Immature natural killer cell (primary cell): ENCODE data around the gene ATP6V0D1. TPM values are rescaled to one million over a fixed set of nuclear protein-coding genes. Genes with fewer than 3 reads are reported as not detected.

ENCODE experiments used
- DNase-seq, 3 donors: peaks; one replicate each; pipeline ENCODE4 v3.0.0; 2022; ENCODE audit warnings: mixed read lengths in 1 of 3
- H3K27ac Mint-ChIP-seq, 6 donors: one replicate each; pipeline ENCODE4 v1.8.0; 2020; ENCODE audit warnings: mixed read lengths in 6 of 6, mild to moderate bottlenecking in 5 of 6, inconsistent platforms in 4 of 6, moderate library complexity in 3 of 6
- H3K27me3 Mint-ChIP-seq, 3 donors: one replicate each; pipeline ENCODE4 v1.8.0; 2020 to 2021; ENCODE audit warnings: low read depth in 3 of 3, mild to moderate bottlenecking in 3 of 3, mixed read lengths in 3 of 3, moderate library complexity in 3 of 3, inconsistent platforms in 1 of 3
- H3K36me3 Mint-ChIP-seq, 3 donors: one replicate each; pipeline ENCODE4 v1.8.0; 2020; ENCODE audit warnings: mixed read lengths in 3 of 3, inconsistent platforms in 2 of 3, mild to moderate bottlenecking in 2 of 3
- H3K4me1 Mint-ChIP-seq, 2 donors: one replicate each; pipeline ENCODE4 v1.8.0; 2020; ENCODE audit warnings: inconsistent platforms in 2 of 2, mild to moderate bottlenecking in 2 of 2, mixed read lengths in 2 of 2, moderate library complexity in 1 of 2
- H3K4me3 Mint-ChIP-seq, 5 donors: one replicate each; pipeline ENCODE4 v1.8.0; 2020; ENCODE audit warnings: mild to moderate bottlenecking in 5 of 5, mixed read lengths in 5 of 5, inconsistent platforms in 3 of 5, moderate library complexity in 3 of 5
- H3K9me3 Mint-ChIP-seq, 6 donors: one replicate each; pipeline ENCODE4 v1.8.0; 2020; ENCODE audit warnings: mild to moderate bottlenecking in 6 of 6, mixed read lengths in 6 of 6, inconsistent platforms in 4 of 6, moderate library complexity in 3 of 6
- polyA plus RNA-seq, 3 donors: library from polyadenylated mRNA; unstranded; fragments of 300-500 nt; fragmentation: Illumina TruSeq; gene quantifications; one replicate each; pipeline ENCODE4 v1.2.3, GENCODE V29; 2021

ATP6V0D1 gene
- polyA plus RNA-seq, 3 donors from 2014 or later = 192 to 330 (median 205) TPM

DNA sequence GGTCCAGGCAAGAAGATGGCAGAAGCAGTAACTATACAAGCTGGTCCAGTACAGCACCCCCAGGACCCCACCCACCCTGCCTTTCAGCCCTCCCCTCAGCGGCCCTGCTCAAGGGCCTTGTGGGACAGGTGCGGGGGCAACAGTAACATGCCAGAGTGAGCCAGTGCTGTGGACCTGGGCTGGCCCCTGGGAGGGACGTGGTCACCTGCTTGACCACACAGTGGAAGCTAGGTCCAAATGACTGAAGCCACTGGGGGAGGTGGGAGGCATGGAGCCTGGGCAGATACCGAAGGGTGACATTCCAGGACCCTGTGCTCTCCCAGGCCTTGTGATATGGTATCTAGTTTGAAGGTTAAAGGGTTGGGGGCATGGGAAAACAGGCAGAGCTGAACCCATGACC lies 17.3 kb downstream of the ATP6V0D1 start:
- no peak overlapping the region for H3K27ac Mint-ChIP-seq

DNA sequence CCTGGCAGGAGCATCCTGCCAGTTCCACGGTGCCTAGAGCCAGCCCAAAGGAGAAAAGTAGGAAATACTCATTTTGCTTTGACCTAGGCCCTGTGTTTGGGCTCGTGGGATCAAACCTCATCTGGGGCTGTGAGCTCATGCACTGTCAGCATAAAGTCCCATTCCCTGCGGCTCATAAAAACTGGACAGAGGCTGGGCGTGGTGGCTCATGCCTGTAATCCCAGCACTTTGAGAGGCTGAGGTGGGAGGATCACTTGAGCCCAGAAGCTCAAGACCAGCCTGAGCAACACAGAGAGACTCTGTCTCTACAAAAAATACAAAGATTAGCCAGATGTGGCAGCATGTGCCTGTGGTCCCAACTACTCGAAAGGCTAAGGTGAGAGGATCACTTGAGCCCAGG lies 17.9 kb downstream of the ATP6V0D1 start:
- no peak for DNase-seq
- H3K4me3 Mint-ChIP-seq = no peak overlapping the region
- no peak overlapping the region for H3K27ac Mint-ChIP-seq
- H3K9me3 Mint-ChIP-seq = no peaks in the 10 kb centered on the region
- H3K4me1 Mint-ChIP-seq = peaks cover 58 to 76% of the 10 kb centered on the region in 2 donors
- peaks cover 0 to 2% (median 2%) of the 10 kb centered on the region in 3 donors for H3K27me3 Mint-ChIP-seq
- H3K36me3 Mint-ChIP-seq = no peaks in the 10 kb centered on the region

More for the DNA sequence above, 17.3 kb downstream of the ATP6V0D1 start:
- Mint-ChIP-seq H3K9me3 (no peaks in the 10 kb centered on the region), H3K27me3 (peaks cover 0 to 2% (median 2%) of the 10 kb centered on the region in 3 donors), H3K36me3 (no peaks in the 10 kb centered on the region), H3K4me1 (peaks cover 60 to 79% of the 10 kb centered on the region in 2 donors), H3K4me3 (no peak overlapping the region)
- no peak for DNase-seq

DNA sequence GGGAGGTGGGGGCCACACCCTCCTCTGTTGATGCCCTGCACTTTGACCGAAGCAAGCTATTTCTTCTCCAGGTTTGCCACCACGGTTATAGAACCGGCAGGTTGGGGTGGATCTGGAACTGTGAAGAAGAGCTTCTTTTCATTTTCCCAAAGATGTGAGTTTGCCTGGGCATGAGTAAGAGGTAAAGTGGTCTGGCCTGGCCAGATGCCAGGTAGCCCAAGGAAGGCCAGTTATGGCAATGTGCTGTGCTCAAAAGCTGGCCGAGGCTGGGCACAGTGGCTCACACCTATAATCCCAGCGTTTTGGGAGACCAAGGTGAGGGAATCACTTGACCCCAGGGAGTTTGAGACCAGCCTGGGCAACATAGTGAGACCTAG lies 18.7 kb downstream of the ATP6V0D1 start:
- H3K4me1 Mint-ChIP-seq = peaks cover 52 to 71% of the 10 kb centered on the region in 2 donors
- peaks cover 0 to 2% (median 2%) of the 10 kb centered on the region in 3 donors for H3K27me3 Mint-ChIP-seq
- H3K27ac Mint-ChIP-seq = peak overlapping the region in 1 of 6 donors; percentile 27
- DNase-seq = no peak
- no peak overlapping the region for H3K4me3 Mint-ChIP-seq
- H3K9me3 Mint-ChIP-seq = no peaks in the 10 kb centered on the region
- H3K36me3 Mint-ChIP-seq = no peaks in the 10 kb centered on the region

DNA sequence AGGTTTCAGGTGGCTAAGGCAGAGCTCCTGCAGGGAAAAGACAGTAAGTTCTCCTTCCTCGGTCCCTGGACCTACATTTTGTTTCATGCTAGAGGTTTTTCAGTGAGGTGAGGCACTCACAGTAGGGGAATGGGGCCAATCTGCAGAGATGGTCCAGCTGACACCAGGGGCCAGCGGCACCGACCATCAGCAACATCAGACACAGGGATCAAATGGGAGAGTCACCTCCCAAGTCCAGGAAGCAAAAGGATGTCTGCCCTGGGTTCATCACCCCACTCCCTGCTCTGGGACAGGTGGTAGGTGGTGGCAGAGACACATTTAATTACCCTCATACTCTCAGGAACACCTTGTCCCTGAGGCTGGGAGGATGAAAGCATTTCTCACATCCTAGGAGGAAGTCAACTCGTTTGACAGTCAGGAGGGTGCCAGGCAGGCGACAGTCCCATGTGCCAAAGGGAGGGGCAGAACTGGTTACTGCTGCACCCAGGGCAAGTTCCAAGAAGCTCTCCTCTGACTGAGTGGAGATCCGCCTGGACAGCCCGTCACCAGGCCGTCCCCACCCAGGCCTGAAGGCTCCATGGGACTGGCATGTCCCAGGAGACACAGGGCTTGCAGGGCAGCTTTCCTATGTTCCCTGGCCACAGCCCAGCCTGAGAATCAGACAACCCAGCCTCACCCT lies 19.2 kb downstream of the ATP6V0D1 start:
- H3K4me1 Mint-ChIP-seq = peaks cover 54 to 72% of the 10 kb centered on the region in 2 donors

DNA sequence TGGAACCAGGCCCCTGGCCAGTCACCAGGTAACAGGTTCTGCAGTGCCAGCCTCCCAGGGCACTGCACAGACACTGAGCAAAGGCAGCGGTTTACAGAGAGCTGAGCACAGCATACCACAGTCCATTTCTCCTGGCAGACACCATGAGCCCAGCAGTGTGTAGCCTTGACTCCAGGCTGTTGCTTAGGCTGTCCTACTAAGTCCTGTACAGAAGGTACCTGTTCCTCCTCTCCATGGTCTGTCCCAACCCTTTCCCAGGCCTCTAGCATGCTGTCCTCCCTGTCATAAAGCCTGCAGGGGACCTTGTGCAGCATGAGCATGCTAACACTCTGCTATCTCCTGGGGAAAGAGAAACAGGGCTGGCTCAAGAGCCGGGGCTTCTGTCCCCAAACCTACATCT lies 20.0 kb downstream of the ATP6V0D1 start:
- peak overlapping the region in 1 of 6 donors; percentile 35 for H3K27ac Mint-ChIP-seq
- no peaks in the 10 kb centered on the region for H3K36me3 Mint-ChIP-seq
- H3K9me3 Mint-ChIP-seq = no peaks in the 10 kb centered on the region
- H3K27me3 Mint-ChIP-seq = peaks cover 0 to 2% (median 2%) of the 10 kb centered on the region in 3 donors
- no peak overlapping the region for H3K4me3 Mint-ChIP-seq
- H3K4me1 Mint-ChIP-seq = peaks cover 55 to 72% of the 10 kb centered on the region in 2 donors
- DNase-seq = no peak

More for the DNA sequence above, 19.2 kb downstream of the ATP6V0D1 start:
- Mint-ChIP-seq H3K9me3 (no peaks in the 10 kb centered on the region), H3K36me3 (no peaks in the 10 kb centered on the region), H3K4me3 (no peak overlapping the region), H3K27ac (peak overlapping the region in 3 of 6 donors; percentile 40 to 59 (median 44)), H3K27me3 (peaks cover 0 to 2% (median 2%) of the 10 kb centered on the region in 3 donors)
- DNase-seq = no peak

DNA sequence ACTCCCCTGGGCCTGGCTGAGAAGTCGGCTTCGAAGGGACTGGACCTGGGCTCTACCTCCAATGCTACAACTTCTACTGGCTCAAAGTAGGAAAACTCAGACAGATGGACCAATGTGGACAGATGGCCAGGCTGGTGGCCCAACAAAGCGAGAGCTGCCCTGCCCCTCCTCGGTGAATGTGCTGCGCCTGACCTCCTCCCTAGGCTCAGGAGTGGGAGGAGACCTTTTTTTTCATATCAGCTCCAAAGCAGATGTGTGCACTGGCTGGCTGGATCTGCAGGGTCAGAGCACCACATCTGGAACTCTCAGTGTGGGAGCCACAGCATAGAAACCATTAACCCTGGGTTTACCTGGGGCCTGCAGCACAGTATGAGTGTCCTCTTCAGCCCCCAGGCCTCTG lies 20.8 kb downstream of the ATP6V0D1 start:
- no peak overlapping the region for H3K4me3 Mint-ChIP-seq
- peaks cover 55 to 72% of the 10 kb centered on the region in 2 donors for H3K4me1 Mint-ChIP-seq
- H3K27ac Mint-ChIP-seq = peak overlapping the region in 1 of 6 donors; percentile 35

DNA sequence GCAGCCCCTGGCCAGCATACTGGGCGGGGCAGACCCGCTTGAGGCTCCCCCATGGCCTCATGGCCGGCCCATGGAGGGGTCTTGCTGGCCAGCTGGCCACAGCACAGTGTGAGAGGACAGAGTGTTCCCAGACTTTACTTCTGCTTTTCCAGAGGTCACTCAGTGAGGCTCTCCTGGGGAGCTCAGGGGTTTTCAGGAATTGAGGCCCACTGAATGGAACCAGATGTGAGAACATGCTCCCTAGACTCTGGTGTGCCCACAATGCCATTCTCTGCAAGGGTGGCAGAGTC lies 21.2 kb downstream of the ATP6V0D1 start:
- H3K9me3 Mint-ChIP-seq = no peaks in the 10 kb centered on the region
- H3K27me3 Mint-ChIP-seq = peaks cover 0 to 2% (median 2%) of the 10 kb centered on the region in 3 donors
- H3K36me3 Mint-ChIP-seq = no peaks in the 10 kb centered on the region
- peaks cover 59 to 72% of the 10 kb centered on the region in 2 donors for H3K4me1 Mint-ChIP-seq
- no peak overlapping the region for H3K27ac Mint-ChIP-seq
- no peak for DNase-seq
- no peak overlapping the region for H3K4me3 Mint-ChIP-seq

More for the DNA sequence above, 20.8 kb downstream of the ATP6V0D1 start:
- no peaks in the 10 kb centered on the region for H3K9me3 Mint-ChIP-seq
- no peaks in the 10 kb centered on the region for H3K36me3 Mint-ChIP-seq
- DNase-seq = no peak
- peaks cover 0 to 2% (median 2%) of the 10 kb centered on the region in 3 donors for H3K27me3 Mint-ChIP-seq

DNA sequence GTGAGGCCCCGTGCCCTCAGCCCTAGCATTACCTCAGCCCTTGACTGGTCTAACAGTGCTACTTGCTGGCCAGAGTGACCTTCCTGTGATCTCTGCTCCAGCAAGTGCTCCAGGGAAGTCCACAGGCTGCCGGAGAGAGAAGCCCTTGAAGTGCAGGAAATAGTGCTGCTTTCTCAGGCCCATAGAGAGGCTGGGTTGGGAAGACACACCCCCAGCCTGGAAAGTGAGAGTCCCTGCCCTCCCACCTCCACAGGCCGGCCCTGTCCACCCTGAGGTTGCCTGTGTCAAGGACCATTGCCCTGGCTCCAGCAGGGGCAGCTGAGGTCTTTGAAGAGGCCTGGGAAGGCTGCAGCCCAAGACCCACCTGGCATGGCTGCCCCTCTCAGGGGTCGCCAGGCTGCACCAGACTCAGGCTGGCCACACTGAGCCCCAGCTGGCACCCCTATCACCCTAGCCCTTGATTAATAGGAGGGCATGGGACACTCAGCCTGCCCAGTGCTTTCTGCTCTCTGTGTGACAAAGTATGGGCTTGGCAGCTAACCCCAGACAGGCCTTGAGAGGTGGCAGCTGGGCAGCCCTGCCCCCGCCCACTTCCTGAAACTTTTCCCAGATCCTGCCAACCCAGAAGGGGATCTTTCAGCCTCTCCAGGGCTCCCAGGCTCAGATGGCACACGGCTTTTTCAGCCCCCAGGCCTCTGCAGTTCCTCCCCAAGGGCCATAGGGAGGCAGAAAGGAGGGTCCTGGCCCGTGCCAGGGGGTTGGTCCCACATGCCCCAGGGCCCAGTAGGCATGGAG lies 21.7 kb downstream of the ATP6V0D1 start:
- no peaks in the 10 kb centered on the region for H3K9me3 Mint-ChIP-seq

DNA sequence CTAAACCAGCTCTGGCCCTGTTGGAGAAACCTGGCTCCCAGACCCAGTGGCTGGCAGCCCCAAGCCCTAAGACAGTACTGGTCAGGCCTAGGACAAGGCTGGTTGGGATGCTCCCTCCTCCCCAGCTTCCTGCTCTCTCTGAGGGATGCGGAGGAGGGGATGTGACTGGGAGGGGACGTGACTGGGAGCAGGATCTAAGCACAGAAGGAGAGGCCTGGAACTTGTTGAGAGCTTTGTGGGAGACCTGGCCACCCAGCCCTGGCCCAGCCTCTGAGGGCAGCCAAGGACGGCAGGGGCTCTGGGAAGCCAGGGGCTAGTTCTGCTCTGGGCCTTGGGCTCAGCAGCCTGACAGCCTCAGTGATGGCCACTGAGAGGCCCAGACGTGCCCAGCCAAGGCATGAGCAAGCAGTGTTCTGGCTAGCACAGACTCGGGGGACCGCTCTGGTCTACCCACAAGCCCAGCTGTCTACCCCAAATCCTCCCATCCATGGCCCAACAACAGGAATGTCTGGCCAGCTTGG lies 22.8 kb downstream of the ATP6V0D1 start:
- no peak overlapping the region for H3K4me3 Mint-ChIP-seq
- H3K27ac Mint-ChIP-seq = peak overlapping the region in 1 of 6 donors; percentile 72
- no peaks in the 10 kb centered on the region for H3K9me3 Mint-ChIP-seq
- no peak for DNase-seq
- peaks cover 0 to 1% (median 0%) of the 10 kb centered on the region in 3 donors for H3K36me3 Mint-ChIP-seq
- peaks cover 0 to 4% (median 2%) of the 10 kb centered on the region in 3 donors for H3K27me3 Mint-ChIP-seq
- peaks cover 67 to 71% of the 10 kb centered on the region in 2 donors for H3K4me1 Mint-ChIP-seq

More for the DNA sequence above, 21.7 kb downstream of the ATP6V0D1 start:
- Mint-ChIP-seq H3K4me1 (peaks cover 60 to 71% of the 10 kb centered on the region in 2 donors), H3K4me3 (no peak overlapping the region), H3K27ac (peak overlapping the region in 4 of 6 donors; percentile 57 to 80 (median 65)), H3K27me3 (peaks cover 0 to 4% (median 2%) of the 10 kb centered on the region in 3 donors), H3K36me3 (no peaks in the 10 kb centered on the region)
- DNase-seq = no peak

DNA sequence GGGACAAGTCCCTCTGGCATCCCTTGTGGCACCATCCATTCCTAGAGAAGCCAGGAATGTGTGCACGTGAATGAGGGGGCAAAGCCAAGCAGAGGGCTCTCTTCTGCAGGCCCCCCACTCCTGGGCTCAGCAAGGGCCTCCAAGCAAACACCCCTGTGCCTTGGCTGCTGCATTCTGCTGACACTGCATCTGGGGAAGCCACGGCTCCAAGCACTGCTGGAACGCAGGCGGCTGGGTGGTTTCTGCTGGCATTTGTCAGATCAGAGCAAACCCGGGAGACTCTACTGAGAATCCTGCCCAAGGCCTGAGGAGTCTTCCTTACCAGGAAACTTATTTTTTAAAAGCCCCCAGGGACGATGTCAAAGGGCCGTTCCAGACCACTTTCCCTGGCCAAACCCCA lies 23.3 kb downstream of the ATP6V0D1 start:
- Mint-ChIP-seq H3K36me3 (peaks cover 0 to 3% (median 0%) of the 10 kb centered on the region in 3 donors), H3K27ac (no peak overlapping the region), H3K9me3 (no peaks in the 10 kb centered on the region), H3K4me1 (peaks cover 68% of the 10 kb centered on the region in 2 donors), H3K4me3 (no peak overlapping the region), H3K27me3 (peaks cover 0 to 4% (median 2%) of the 10 kb centered on the region in 3 donors)
- no peak for DNase-seq

DNA sequence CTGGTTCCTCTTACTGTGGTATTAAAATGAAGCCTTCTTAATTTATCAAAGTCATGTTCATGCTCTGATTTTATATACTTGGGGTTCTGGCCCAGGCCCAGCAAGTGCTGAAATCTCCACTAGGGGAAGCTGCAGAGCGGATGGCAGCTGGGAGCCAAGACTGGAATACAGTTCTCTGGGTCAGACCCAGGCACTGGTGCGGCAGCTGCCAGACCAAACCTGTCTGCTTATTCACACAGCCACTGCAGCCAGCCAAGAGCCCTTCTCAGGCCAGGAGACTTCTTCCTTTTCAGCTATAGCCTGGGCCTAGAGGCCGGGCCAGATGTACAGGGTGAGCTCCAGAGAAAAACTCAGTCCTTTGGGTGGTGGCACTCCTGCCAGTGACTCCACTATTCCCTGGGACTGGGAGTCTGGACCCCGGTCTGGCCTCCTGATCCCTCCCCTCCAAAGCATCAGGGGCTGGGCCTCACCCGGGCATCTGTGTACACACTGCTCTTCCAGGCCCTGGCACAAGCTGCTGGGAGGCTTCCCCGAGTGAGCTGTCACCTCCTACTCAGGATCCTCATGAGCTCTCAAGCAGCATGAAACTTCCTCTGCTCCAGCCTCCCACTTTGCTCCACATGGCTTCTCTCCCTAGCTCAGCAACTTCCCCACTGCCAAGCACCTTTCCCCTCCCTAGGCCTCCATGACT lies 24.4 kb downstream of the ATP6V0D1 start:
- H3K4me3 Mint-ChIP-seq = no peak overlapping the region
- peaks cover 0 to 3% (median 0%) of the 10 kb centered on the region in 3 donors for H3K36me3 Mint-ChIP-seq
- H3K27me3 Mint-ChIP-seq = peaks cover 0 to 4% (median 0%) of the 10 kb centered on the region in 3 donors
- H3K4me1 Mint-ChIP-seq = peaks cover 60 to 65% of the 10 kb centered on the region in 2 donors
- peak overlapping the region in 4 of 6 donors; percentile 40 to 84 (median 70) for H3K27ac Mint-ChIP-seq
- DNase-seq = no peak
- H3K9me3 Mint-ChIP-seq = no peaks in the 10 kb centered on the region

DNA sequence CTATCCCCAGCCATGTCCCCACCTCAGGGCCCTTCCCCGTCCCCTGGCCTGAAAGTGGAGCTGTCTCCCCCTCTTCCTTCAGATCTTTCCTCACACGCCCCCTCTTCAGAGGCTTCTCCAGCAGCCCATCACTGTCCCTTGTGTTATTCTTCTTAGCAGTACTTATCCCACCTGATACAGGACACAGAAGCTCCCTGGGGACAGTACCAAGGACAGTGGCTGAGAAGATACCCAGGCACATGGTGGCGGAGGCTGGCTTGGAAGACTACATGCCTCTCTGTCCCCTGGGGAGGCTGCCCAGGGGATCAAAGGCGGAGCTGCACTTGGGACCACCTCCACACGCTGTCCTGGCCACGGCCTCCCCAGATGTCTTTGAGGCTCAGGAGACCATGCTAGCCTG lies 26.1 kb downstream of the ATP6V0D1 start:
- no peaks in the 10 kb centered on the region for H3K9me3 Mint-ChIP-seq
- peaks cover 0 to 4% (median 3%) of the 10 kb centered on the region in 3 donors for H3K36me3 Mint-ChIP-seq
- peak overlapping the region in 3 of 6 donors; percentile 49 to 57 (median 51) for H3K27ac Mint-ChIP-seq
- peaks cover 46 to 56% of the 10 kb centered on the region in 2 donors for H3K4me1 Mint-ChIP-seq
- no peak overlapping the region for H3K4me3 Mint-ChIP-seq
- peaks cover 0 to 7% (median 4%) of the 10 kb centered on the region in 3 donors for H3K27me3 Mint-ChIP-seq
- DNase-seq = no peak

DNA sequence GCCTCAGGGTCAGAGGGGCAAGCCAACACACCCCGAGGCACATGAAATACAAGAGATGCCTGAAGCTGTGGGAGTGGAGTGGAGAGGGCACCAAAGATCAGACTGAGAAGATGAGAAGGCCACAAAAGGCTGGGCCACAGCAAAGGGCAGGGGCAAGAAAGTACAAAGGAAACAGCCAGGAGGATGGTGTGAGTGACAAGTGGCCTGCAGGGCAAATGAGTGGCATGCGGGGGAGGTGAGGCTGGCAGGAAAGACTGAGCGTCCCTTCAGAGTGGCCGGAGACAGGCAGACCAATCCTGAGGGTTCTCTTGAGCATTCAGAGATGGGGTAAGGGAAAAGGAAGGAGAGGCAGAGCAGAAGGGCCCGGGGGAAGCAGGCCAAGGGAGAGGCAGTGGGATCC lies 26.9 kb downstream of the ATP6V0D1 start:
- Mint-ChIP-seq H3K27ac (peak overlapping the region in 5 of 6 donors; percentile 25 to 83 (median 59)), H3K9me3 (no peaks in the 10 kb centered on the region), H3K4me1 (peaks cover 52 to 62% of the 10 kb centered on the region in 2 donors), H3K36me3 (peaks cover 0 to 4% (median 3%) of the 10 kb centered on the region in 3 donors), H3K4me3 (no peak overlapping the region), H3K27me3 (peaks cover 0 to 7% (median 4%) of the 10 kb centered on the region in 3 donors)
- no peak for DNase-seq
